ENCODE data around the gene PLA2G4C. TPM values are rescaled to one million over a fixed set of nuclear protein-coding genes. Genes with fewer than 3 reads are reported as not detected.

The PLA2G4C gene
- polyA plus RNA-seq, 3 donors = 3.8 to 14.5 (median 8.5) TPM

DNA sequence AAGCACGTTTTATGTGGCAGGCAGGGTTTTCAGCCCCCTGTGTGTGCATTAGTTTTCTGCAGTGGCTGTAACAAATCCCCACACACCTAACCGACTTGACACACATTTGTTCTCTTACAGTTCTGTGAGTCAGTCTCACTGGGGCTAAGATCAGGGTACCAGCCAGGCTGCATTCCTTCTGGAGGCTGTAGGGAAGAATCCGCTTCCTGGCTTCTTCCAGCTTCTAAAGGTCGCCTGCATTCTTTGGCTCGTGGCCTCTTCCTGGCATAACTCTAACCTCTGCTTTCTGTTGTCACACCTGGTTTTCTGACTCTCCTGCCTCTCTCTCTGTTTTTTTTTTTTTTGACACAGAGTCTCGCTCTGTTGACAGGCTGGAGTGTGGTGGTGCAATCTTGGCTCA is 109.8 kb downstream of the PLA2G4C start:
- no peak for DNase-seq
- 90% methylated on average over 5 of the region's 6 CpGs for WGBS (ENCODE audit: insufficient coverage)
- Mint-ChIP-seq H3K27me3 (ENCODE audit: low read depth in 3 of 3) (peaks cover 5 to 12% (median 5%) of the 10 kb centered on the region in 3 donors), H3K36me3 (no peaks in the 10 kb centered on the region), H3K9me3 (peaks cover 0 to 7% (median 3%) of the 10 kb centered on the region in 7 donors), H3K27ac (no peak overlapping the region), H3K4me3 (no peak overlapping the region), H3K4me1 (no peaks in the 10 kb centered on the region)
- Histone ChIP-seq H3K27ac (ENCODE audit: low read depth in 1 of 2, low read length in 2 of 2) (no peak overlapping the region), H3K36me3 (replicated peaks in 1 of 2; ENCODE audit: control insufficient read depth in 1 of 2, insufficient read depth in 2 of 2, low read length in 2 of 2) (no peaks in the 10 kb centered on the region), H3K9ac (ENCODE audit: insufficient read depth, low read length, poor library complexity, severe bottlenecking) (no peak overlapping the region), H3K4me1 (ENCODE audit: control insufficient read depth in 1 of 2, insufficient read depth in 2 of 2, low read length in 2 of 2) (no peaks in the 10 kb centered on the region), H3K9me3 (replicated peaks in 1 of 2; ENCODE audit: control insufficient read depth in 1 of 2, insufficient read depth in 1 of 2, low read length in 2 of 2) (no peaks in the 10 kb centered on the region), H3K79me2 (ENCODE audit: insufficient read depth, low read length) (no peaks in the 10 kb centered on the region), H3K4me2 (replicated peaks; ENCODE audit: extremely low read depth, low read length, poor library complexity, severe bottlenecking) (no peak overlapping the region), H3K4me3 (replicated peaks in 1 of 3; ENCODE audit: low read depth in 2 of 3, low read length in 3 of 3) (no peak overlapping the region), H2AFZ (ENCODE audit: insufficient read depth, low read depth, low read length, poor library complexity, severe bottlenecking) (no peak overlapping the region), H3K27me3 (ENCODE audit: control insufficient read depth in 2 of 2, insufficient read depth in 2 of 2, low read length in 2 of 2) (no peaks in the 10 kb centered on the region), H4K20me1 (ENCODE audit: insufficient read depth, low read length) (no peaks in the 10 kb centered on the region)
- TF ChIP-seq, protein P1, sequence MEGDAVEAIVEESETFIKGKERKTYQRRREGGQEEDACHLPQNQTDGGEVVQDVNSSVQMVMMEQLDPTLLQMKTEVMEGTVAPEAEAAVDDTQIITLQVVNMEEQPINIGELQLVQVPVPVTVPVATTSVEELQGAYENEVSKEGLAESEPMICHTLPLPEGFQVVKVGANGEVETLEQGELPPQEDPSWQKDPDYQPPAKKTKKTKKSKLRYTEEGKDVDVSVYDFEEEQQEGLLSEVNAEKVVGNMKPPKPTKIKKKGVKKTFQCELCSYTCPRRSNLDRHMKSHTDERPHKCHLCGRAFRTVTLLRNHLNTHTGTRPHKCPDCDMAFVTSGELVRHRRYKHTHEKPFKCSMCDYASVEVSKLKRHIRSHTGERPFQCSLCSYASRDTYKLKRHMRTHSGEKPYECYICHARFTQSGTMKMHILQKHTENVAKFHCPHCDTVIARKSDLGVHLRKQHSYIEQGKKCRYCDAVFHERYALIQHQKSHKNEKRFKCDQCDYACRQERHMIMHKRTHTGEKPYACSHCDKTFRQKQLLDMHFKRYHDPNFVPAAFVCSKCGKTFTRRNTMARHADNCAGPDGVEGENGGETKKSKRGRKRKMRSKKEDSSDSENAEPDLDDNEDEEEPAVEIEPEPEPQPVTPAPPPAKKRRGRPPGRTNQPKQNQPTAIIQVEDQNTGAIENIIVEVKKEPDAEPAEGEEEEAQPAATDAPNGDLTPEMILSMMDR (IDR thresholded peaks at IDR 0.05) = no peak
- intact Hi-C loops (cut with micrococcal nuclease) = no loop called here

DNA sequence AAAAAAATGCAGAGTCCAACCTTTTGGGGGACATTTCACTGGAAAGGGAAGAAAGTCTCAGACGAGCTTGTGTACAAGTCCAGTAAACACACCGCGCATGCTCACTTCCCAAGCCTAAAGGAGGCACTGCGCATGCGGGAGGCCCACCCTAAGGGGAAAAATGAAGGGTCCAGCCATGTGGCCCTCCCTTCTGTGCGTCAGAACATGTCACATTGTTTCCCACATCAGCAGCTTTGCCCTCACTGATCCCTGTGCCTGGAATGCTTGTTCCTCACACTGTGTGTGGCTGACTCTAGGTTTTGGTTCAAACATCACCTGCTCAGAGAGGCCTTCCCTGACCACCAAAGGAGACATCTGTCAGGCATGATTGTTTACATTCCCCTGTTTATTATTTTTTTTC is 111.8 kb downstream of the PLA2G4C start:
- no peak overlapping the region for H3K4me2 ChIP-seq (replicated peaks; ENCODE audit: extremely low read depth, low read length, poor library complexity, severe bottlenecking)
- no peak overlapping the region for H3K4me3 Mint-ChIP-seq
- TF ChIP-seq, protein P1 (IDR thresholded peaks at IDR 0.05) = no peak

More for the DNA sequence above, 111.8 kb downstream of the PLA2G4C start:
- Mint-ChIP-seq H3K36me3 (no peaks in the 10 kb centered on the region), H3K27me3 (ENCODE audit: low read depth in 3 of 3) (peaks cover 5 to 7% (median 6%) of the 10 kb centered on the region in 3 donors), H3K27ac (no peak overlapping the region), H3K4me1 (no peaks in the 10 kb centered on the region), H3K9me3 (peaks cover 0 to 7% (median 3%) of the 10 kb centered on the region in 7 donors)
- no peaks in the 10 kb centered on the region for H3K36me3 ChIP-seq (replicated peaks in 1 of 2; ENCODE audit: control insufficient read depth in 1 of 2, insufficient read depth in 2 of 2, low read length in 2 of 2)
- no peak overlapping the region for H3K9ac ChIP-seq (ENCODE audit: insufficient read depth, low read length, poor library complexity, severe bottlenecking)
- no peaks in the 10 kb centered on the region for H3K9me3 ChIP-seq (replicated peaks in 1 of 2; ENCODE audit: control insufficient read depth in 1 of 2, insufficient read depth in 1 of 2, low read length in 2 of 2)
- no peaks in the 10 kb centered on the region for H3K4me1 ChIP-seq (ENCODE audit: control insufficient read depth in 1 of 2, insufficient read depth in 2 of 2, low read length in 2 of 2)
- WGBS (ENCODE audit: insufficient coverage) = 95% methylated on average over 5 of the region's 6 CpGs
- H3K4me3 ChIP-seq (replicated peaks in 1 of 3; ENCODE audit: low read depth in 2 of 3, low read length in 3 of 3) = no peak overlapping the region
- intact Hi-C loops (cut with micrococcal nuclease) = no loop called here
- H3K27me3 ChIP-seq (ENCODE audit: control insufficient read depth in 2 of 2, insufficient read depth in 2 of 2, low read length in 2 of 2) = no peaks in the 10 kb centered on the region
- H4K20me1 ChIP-seq (ENCODE audit: insufficient read depth, low read length) = no peaks in the 10 kb centered on the region
- H3K27ac ChIP-seq (ENCODE audit: low read depth in 1 of 2, low read length in 2 of 2) = no peak overlapping the region
- no peak for DNase-seq
- H3K79me2 ChIP-seq (ENCODE audit: insufficient read depth, low read length) = no peaks in the 10 kb centered on the region
- H2AFZ ChIP-seq (ENCODE audit: insufficient read depth, low read depth, low read length, poor library complexity, severe bottlenecking) = no peak overlapping the region

Other genes starting within 250 kb of the PLA2G4C start
- gene SULT2A1, start 224.5 kb downstream of the PLA2G4C start, polyA plus RNA-seq = not detected
- not detected for gene BSPH1, start 118.6 kb downstream of the PLA2G4C start, polyA plus RNA-seq
- not detected for gene ELSPBP1, start 116.2 kb downstream of the PLA2G4C start, polyA plus RNA-seq
- gene CABP5, start 66.7 kb downstream of the PLA2G4C start, polyA plus RNA-seq = under 1 TPM in 1 of 3 donors, not detected in 2; 0.17 TPM
- 10 to 100 TPM in 1 of 3 donors, 1 to 10 TPM in 2; 2.5 to 11.3 (median 3.6) TPM for gene LIG1, start 59.5 kb upstream of the PLA2G4C start, polyA plus RNA-seq
- gene ZSWIM9, start 59.9 kb upstream of the PLA2G4C start, polyA plus RNA-seq = 1 to 10 TPM in 1 of 3 donors, under 1 TPM in 2; 0.28 to 2.5 (median 0.97) TPM
- 100 to 1,000 TPM in 1 of 3 donors, 10 to 100 TPM in 2; 76.4 to 122 (median 90.9) TPM for gene CARD8, start 145.1 kb upstream of the PLA2G4C start, polyA plus RNA-seq
- not detected for gene ZNF114, start 159.3 kb upstream of the PLA2G4C start, polyA plus RNA-seq
- 1,000 to 10,000 TPM in 1 of 3 donors, 100 to 1,000 TPM in 2; 802 to 1,036 (median 996) TPM for gene EMP3, start 214.7 kb upstream of the PLA2G4C start, polyA plus RNA-seq